ENCODE data around the gene SPRED2.

The SPRED2 gene

GRCh38 chr2:65413106-65413505 is 19.3 kb downstream of the SPRED2 start:
- DNase-seq = no peak

GRCh38 chr2:65411056-65411795 is 21.2 kb downstream of the SPRED2 start:
- DNase-seq = no peak

GRCh38 chr2:65409045-65409444 is 23.4 kb downstream of the SPRED2 start:
- DNase-seq = no peak

GRCh38 chr2:65407240-65407639 is 25.2 kb downstream of the SPRED2 start:
- DNase-seq = no peak

- DNase-seq = no peak
Measured at GRCh38 chr2:65404988-65405697, 27.3 kb downstream of the SPRED2 start.

GRCh38 chr2:65403529-65403915 is 28.9 kb downstream of the SPRED2 start:
- DNase-seq = no peak

GRCh38 chr2:65402780-65403528 is 29.4 kb downstream of the SPRED2 start:
- DNase-seq = no peak

GRCh38 chr2:65402323-65402722 is 30.1 kb downstream of the SPRED2 start:
- DNase-seq = peak; percentile 19

- DNase-seq = no peak
Measured at GRCh38 chr2:65397122-65397521, 35.3 kb downstream of the SPRED2 start.

GRCh38 chr2:65396348-65397026 is 35.9 kb downstream of the SPRED2 start:
- no peak for DNase-seq

GRCh38 chr2:65395621-65396347 is 36.6 kb downstream of the SPRED2 start:
- DNase-seq = no peak

GRCh38 chr2:65393743-65394422 is 38.5 kb downstream of the SPRED2 start:
- no peak for DNase-seq

- no peak for DNase-seq
Measured at GRCh38 chr2:65393046-65393445, 39.4 kb downstream of the SPRED2 start.

GRCh38 chr2:65392609-65393008 is 39.8 kb downstream of the SPRED2 start:
- no peak for DNase-seq

- no peak for DNase-seq
Measured at GRCh38 chr2:65390134-65390533, 42.3 kb downstream of the SPRED2 start.

GRCh38 chr2:65389476-65389875 is 42.9 kb downstream of the SPRED2 start:
- DNase-seq = no peak

GRCh38 chr2:65388596-65389390 is 43.6 kb downstream of the SPRED2 start:
- DNase-seq = no peak

GRCh38 chr2:65388051-65388531 is 44.3 kb downstream of the SPRED2 start:
- DNase-seq = no peak

- DNase-seq = no peak
Measured at GRCh38 chr2:65386989-65387388, 45.4 kb downstream of the SPRED2 start.

GRCh38 chr2:65386344-65386743 is 46.1 kb downstream of the SPRED2 start:
- DNase-seq = no peak
